ENCODE measurements around the gene LTBP3. TPM values are rescaled to one million over a fixed set of nuclear protein-coding genes. Genes with fewer than 3 reads are reported as not detected.

The LTBP3 gene
- total and polyA plus RNA-seq, 9 of the 15 experiments (the other 6 are each of a cell fraction or from before 2014, with no cell fraction given): 0.06 to 20.5 (median 4.8) TPM

- peak; percentile 95 for TF ChIP-seq EWSR1 (IDR thresholded peaks at IDR 0.05; ENCODE audit: borderline replicate concordance, low read depth, partially characterized antibody)
- 0 out of 2 replicates have a peak, but pooled peaks have one; percentile 6 for TF ChIP-seq ZKSCAN1 (IDR thresholded peaks at IDR 0.05; ENCODE audit: low read depth, low read length)
- peak; percentile 33 to 76; a peak in 2 of 4 replicates for TF ChIP-seq TEAD1 (CRISPR knock-in tag; IDR thresholded peaks at IDR 0.05)
- peak; percentile 50; the same call in 1 of the 2 replicates for TF ChIP-seq ZNF431 (CRISPR knock-in tag; IDR thresholded peaks at IDR 0.05)
- TF ChIP-seq CBX3 (IDR thresholded peaks at IDR 0.05; ENCODE audit: borderline replicate concordance in 1 of 2, low read length in 2 of 2): no peak
- TF ChIP-seq KAT7 (CRISPR knock-in tag; IDR thresholded peaks at IDR 0.05; ENCODE audit: borderline replicate concordance): 0 out of 2 replicates have a peak, but pooled peaks have one; percentile 65
- 0 out of 2 replicates have a peak, but pooled peaks have one; percentile 4 for TF ChIP-seq TCFL5 (CRISPR knock-in tag; conservative IDR thresholded peaks at IDR 0.05)
- TF ChIP-seq KDM1A (IDR thresholded peaks at IDR 0.05): 0 out of 4 replicates have a peak, but pooled peaks of 1 of the 2 experiments have one; percentile 4
- no peak for TF ChIP-seq GTF2A2 (tag; IDR thresholded peaks at IDR 0.05)
- 0 out of 2 replicates have a peak, but pooled peaks have one; percentile 39 for TF ChIP-seq FOXK1 (CRISPR knock-in tag; IDR thresholded peaks at IDR 0.05; ENCODE audit: borderline replicate concordance)
- no peak for TF ChIP-seq TOE1 (IDR thresholded peaks at IDR 0.05; ENCODE audit: borderline replicate concordance)
- TF ChIP-seq TOE1 (CRISPR knock-in tag; IDR thresholded peaks at IDR 0.05; ENCODE audit: borderline replicate concordance, low read depth): no peak
- TF ChIP-seq, protein P1, sequence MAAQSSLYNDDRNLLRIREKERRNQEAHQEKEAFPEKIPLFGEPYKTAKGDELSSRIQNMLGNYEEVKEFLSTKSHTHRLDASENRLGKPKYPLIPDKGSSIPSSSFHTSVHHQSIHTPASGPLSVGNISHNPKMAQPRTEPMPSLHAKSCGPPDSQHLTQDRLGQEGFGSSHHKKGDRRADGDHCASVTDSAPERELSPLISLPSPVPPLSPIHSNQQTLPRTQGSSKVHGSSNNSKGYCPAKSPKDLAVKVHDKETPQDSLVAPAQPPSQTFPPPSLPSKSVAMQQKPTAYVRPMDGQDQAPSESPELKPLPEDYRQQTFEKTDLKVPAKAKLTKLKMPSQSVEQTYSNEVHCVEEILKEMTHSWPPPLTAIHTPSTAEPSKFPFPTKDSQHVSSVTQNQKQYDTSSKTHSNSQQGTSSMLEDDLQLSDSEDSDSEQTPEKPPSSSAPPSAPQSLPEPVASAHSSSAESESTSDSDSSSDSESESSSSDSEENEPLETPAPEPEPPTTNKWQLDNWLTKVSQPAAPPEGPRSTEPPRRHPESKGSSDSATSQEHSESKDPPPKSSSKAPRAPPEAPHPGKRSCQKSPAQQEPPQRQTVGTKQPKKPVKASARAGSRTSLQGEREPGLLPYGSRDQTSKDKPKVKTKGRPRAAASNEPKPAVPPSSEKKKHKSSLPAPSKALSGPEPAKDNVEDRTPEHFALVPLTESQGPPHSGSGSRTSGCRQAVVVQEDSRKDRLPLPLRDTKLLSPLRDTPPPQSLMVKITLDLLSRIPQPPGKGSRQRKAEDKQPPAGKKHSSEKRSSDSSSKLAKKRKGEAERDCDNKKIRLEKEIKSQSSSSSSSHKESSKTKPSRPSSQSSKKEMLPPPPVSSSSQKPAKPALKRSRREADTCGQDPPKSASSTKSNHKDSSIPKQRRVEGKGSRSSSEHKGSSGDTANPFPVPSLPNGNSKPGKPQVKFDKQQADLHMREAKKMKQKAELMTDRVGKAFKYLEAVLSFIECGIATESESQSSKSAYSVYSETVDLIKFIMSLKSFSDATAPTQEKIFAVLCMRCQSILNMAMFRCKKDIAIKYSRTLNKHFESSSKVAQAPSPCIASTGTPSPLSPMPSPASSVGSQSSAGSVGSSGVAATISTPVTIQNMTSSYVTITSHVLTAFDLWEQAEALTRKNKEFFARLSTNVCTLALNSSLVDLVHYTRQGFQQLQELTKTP (IDR thresholded peaks at IDR 0.05; ENCODE audit: low read depth in 1 of 2, partially characterized antibody in 2 of 2): peak; percentile 75 to 77
- TF ChIP-seq CHD2 (IDR thresholded peaks at IDR 0.05; ENCODE audit: low read depth, low read length): peak; percentile 32; the same call in 1 of the 2 replicates
- TF ChIP-seq PHB (CRISPR knock-in tag; IDR thresholded peaks at IDR 0.05): peak; percentile 46; the same call in 1 of the 2 replicates
- peak; percentile 27; the same call in 1 of the 2 replicates for TF ChIP-seq CREB1 (IDR thresholded peaks at IDR 0.05)
- TF ChIP-seq CREB1 (CRISPR knock-in tag; IDR thresholded peaks at IDR 0.05): peak; percentile 31; the same call in 1 of the 2 replicates
- TF ChIP-seq ZSCAN32 (CRISPR knock-in tag; IDR thresholded peaks at IDR 0.05): peak; percentile 58
- TF ChIP-seq ZNF57 (CRISPR knock-in tag; IDR thresholded peaks at IDR 0.05): peak; percentile 74; the same call in 1 of the 2 replicates
- peak; percentile 45 for TF ChIP-seq TAF1 (IDR thresholded peaks at IDR 0.05; ENCODE audit: control insufficient read depth, extremely low read depth, insufficient read depth, low read length, severe bottlenecking)
- peak; percentile 66 for TF ChIP-seq ZNF41 (CRISPR knock-in tag; conservative IDR thresholded peaks at IDR 0.05)
- peak; percentile 64 for TF ChIP-seq RBM22 (IDR thresholded peaks at IDR 0.05; ENCODE audit: low read depth, low read length, poor library complexity, severe bottlenecking)
These were observed 56.5 kb downstream of the LTBP3 start (continued) for GRCh38 chr11:65501472-65502273.
